GM18858 (cell line): ENCODE data around the gene MSX2.

Experiments
- ATAC-seq: cut with Tn5 transposase; IDR thresholded peaks from one replicate; pipeline ENCODE4 v1.9.1; 2021; ENCODE audit not compliant: unreplicated experiment

MSX2 gene

DNA sequence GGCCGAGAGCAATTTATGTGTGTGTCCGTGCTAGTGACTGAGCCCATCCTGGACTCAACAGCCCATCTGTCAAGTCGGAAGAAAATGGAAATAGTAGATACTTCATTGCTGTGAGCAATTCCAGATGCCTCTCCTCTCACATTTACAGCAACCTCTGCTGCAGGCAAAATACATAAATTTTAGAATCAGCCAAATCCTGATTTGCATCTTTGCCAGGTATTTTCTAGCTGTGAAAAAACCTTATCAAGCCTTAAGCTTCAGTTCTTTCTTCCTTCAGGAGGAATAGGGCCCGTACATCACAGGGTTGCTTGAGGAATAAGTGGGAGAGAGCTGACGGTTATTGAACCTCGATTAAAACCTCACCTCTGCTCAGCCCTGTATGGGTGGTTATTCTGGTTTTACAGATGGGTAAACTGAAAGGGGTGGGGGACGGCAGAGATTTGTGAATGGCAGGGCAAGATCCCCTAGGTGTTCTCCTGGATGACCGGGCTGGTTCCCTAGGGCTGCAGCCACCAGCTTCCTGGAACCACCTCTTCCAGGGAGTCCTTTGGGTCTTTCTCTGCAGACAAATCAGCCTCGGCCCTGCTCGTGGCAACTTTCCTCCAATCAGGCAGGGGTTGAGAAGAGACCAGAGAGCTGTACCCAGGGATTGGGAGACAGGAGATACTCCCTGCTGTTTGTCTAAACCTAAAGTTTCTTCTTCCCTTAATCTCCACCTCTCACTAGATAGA, 5.3 kb upstream of the MSX2 start:
- no peak for ATAC-seq

DNA sequence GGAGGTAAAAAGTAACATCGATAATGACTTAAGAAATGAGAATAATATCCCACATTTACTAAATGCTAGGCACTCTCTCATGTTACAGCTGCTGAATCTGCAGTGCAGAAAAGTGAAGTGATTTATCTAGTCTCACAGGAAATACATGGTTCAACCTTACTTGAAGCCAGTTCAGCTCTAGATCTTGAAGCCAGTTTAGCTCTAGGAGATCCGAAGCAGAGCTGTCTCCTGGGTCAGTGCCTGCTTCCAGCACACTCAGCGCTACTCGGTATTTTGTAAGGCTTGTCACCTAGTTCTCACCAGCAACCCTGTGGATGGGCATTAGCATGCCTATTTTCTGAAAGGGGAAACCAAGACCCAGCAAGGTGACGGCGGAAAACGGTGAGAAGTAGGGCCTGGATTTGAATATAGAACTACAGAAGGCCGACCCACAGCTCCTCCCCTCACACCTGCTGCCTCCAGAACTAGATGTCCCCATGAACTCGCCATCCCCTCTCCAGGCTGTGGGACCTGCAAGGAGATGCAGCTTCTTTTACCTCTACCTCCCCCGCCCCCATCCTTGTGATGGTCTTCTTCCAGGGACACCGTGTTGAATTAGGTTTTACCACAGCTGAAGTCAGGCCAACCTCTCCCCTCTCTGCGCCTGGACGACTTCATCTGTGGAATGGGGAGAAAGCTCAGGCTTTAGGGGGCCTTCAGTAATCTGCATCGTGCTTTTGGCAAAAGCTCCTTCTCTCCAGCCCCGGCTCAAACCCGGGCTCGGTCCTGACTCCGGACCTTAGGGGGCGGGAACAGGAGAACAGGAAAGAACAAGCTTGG, 4.4 kb upstream of the MSX2 start:
- no peak for ATAC-seq

- no peak for ATAC-seq
Observed at GRCh38 chr5:174720612-174721529, 3.5 kb upstream of the MSX2 start.

DNA sequence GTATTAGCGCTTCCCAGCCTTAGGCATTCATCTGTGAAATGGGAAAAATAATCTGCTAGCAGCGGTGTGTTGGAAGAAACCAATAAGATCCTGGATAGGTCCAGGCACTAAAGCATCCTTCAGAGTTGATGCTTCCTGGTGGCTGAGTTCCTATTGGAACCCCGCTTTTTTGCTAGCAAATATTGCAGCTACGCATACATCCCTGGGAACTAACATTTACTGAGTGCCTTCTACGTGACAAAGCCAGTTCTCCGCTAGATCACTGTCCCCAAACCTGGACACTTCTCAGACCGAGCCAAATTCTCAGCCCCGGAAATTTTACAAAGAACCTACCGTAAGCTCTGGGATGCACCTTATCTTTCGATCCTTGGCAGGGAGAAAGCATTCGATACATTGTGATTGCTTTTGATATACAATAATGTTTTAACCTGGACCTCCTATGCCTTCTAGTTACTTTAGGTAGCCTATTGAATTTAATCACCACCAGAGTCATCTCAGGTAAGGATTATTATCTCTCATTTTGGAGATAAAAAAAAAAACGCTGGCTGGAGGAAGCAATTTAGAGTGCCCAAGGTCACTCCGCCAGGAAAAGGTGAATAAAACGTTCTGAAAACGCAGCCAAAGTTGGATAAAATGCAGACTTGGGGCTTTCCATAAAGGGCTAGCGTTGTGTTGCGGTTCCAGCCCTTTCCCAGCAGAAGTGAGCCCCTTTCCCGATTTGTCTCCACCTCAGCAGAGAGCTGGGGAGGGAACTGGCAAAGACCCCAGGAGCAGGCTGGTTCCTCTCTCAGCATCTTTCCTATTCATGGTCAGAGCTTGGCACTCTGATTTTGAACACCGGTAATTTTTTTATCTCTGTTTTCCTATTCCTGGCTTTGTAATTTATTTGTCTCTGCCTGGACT, 2.6 kb upstream of the MSX2 start:
- no peak for ATAC-seq

GRCh38 chr5:174722500-174722899, 1.9 kb upstream of the MSX2 start:
- no peak for ATAC-seq

GRCh38 chr5:174723315-174723978, 935 bp upstream of the MSX2 start:
- ATAC-seq, result no peak

DNA sequence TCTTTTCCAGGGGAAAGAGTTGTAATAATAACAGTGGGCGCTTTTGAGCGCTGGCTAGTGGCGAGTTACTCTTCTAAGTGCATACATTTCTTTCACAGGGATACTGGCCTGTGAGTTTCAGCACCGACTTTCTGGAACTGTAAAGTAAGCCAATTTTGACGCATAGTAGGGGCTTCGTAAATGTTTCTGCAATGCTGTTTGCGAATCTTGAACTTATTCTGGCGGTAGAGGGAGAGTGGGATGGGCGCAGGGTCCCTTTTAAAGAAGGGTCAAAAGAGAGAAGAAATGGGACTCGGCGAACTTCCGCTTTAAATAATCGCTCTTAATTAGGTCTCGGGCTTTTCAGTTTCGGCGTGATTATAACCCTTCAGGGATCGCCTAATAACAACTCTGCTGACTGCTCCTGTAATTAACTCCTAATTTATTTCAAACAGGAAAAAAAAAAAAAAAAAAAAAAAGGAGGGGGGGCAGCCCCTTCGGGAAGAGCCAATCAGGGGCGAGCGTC, 351 bp upstream of the MSX2 start:
- no peak for ATAC-seq

DNA sequence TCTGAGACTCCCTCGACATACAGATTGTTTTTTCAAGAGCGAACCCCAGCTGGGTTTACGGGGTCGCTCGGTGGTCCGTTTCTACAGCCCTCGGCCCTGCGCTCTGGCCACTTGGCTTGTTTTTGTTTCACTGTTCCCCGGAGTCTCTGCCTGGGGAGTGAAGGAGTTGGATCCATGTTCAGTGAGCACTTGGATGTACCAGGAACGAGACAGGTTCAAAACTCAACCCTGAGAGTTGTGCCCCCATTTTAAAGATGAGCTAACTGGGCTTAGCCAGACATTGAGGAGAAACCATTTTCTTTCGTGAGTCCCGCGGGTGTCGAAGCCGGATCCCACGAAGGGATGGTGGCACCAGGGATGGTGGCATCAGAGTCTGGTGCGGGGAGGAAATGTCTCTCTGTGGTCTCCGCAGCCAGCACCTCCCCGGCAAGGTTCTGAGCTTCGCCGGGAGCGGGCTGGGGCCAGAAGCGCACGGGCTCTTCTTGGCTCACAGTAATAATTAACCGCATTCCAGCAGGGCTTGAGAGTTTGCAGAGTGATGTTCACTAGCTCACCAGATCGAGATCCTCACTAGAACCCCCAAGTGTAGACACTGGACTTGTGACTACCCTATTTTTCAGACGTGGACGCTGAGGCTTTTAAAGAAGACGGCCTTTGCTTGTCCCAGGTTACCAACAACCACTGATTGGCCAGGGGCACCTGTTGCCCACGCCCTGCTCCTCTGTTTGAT, 1.0 kb downstream of the MSX2 start:
- no peak for ATAC-seq

GRCh38 chr5:174725991-174726601, 1.7 kb downstream of the MSX2 start:
- no peak for ATAC-seq

GRCh38 chr5:174726916-174727793, 2.8 kb downstream of the MSX2 start:
- ATAC-seq, result no peak

- no peak for ATAC-seq
Observed at GRCh38 chr5:174727794-174728680, 3.7 kb downstream of the MSX2 start.

- no peak for ATAC-seq
Observed at GRCh38 chr5:174729075-174729680, 4.8 kb downstream of the MSX2 start.

GRCh38 chr5:174731214-174732035, 7.0 kb downstream of the MSX2 start:
- no peak for ATAC-seq

DNA sequence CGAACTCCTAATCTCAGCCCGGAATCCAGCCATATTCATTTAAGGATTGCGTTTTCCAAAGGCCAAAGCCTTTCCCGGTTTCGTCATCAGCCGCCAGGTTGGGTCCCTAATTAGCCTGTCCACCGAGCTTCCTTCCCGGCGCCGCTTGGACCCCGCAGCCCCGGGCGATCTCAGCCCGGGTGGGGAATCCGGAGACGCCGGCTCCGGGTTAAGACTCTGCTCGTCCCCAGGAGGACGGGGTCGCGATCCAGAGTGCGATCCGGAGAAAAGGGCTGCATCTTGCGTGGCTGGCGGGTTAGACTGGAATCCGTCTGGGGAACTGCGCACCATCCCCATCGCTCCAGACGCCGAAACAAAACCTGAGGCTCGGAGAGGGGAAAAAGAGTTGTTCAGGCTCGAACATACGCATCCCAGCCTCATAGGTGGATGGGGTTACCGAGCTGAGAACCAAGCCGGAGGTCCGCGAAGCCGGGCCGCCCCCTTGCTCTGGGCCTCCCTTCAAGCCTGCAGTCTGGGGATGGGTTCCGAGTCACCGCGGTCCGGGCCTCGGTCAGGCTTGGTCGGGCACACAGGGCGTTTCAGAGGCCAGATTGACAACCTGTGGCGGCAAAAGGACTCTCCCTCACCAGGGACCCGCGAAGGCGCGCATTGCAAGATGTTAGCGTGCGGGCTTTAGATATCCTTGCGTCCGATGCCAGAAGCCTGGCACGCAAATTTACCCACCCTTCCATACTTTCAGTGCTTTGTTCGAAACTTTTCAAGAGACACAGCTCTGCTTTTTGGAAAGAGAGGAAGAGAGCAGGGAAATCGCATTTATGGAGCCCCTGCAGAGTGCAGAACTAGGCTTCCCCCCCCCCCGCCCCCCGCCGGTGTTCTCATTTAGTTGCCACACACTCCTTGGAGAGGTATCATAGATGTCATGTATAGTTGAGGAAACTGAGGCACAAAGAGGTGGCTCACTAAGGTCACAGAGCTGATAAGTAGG, 7.9 kb downstream of the MSX2 start:
- ATAC-seq, result no peak
